ENCODE measurements around the gene MAP6.

Gene MAP6

GRCh38 chr11:75667255-75667830 lies 1.5 kb downstream of the MAP6 start:
- in situ Hi-C loops (cut with MboI; ENCODE audit: low sequenced_read_pairs), result no loop called here

GRCh38 chr11:75665990-75666389 lies 2.8 kb downstream of the MAP6 start:
- in situ Hi-C loops (cut with MboI; ENCODE audit: low sequenced_read_pairs), result no loop called here

GRCh38 chr11:75665126-75665525 lies 3.7 kb downstream of the MAP6 start:
- in situ Hi-C loops (cut with MboI; ENCODE audit: low sequenced_read_pairs), result no loop called here

- in situ Hi-C loops (cut with MboI; ENCODE audit: low sequenced_read_pairs), result no loop called here
These were observed 4.4 kb downstream of the MAP6 start for GRCh38 chr11:75664389-75664788.

- in situ Hi-C loops (cut with MboI; ENCODE audit: low sequenced_read_pairs), result no loop called here
These were observed 5.0 kb downstream of the MAP6 start for GRCh38 chr11:75663808-75664207.

- in situ Hi-C loops (cut with MboI; ENCODE audit: low sequenced_read_pairs), result no loop called here
These were observed 9.0 kb downstream of the MAP6 start for GRCh38 chr11:75659836-75660235.

- in situ Hi-C loops (cut with MboI; ENCODE audit: low sequenced_read_pairs), result no loop called here
These were observed 12.7 kb downstream of the MAP6 start for GRCh38 chr11:75656044-75656727.

GRCh38 chr11:75655605-75656004 lies 13.2 kb downstream of the MAP6 start:
- in situ Hi-C loops (cut with MboI; ENCODE audit: low sequenced_read_pairs), result no loop called here

GRCh38 chr11:75654314-75654713 lies 14.5 kb downstream of the MAP6 start:
- in situ Hi-C loops (cut with MboI; ENCODE audit: low sequenced_read_pairs), result no loop called here

GRCh38 chr11:75653532-75653931 lies 15.3 kb downstream of the MAP6 start:
- in situ Hi-C loops (cut with MboI; ENCODE audit: low sequenced_read_pairs), result no loop called here

GRCh38 chr11:75652936-75653335 lies 15.9 kb downstream of the MAP6 start:
- in situ Hi-C loops (cut with MboI; ENCODE audit: low sequenced_read_pairs), result no loop called here

GRCh38 chr11:75651218-75651617 lies 17.6 kb downstream of the MAP6 start:
- in situ Hi-C loops (cut with MboI; ENCODE audit: low sequenced_read_pairs), result no loop called here

GRCh38 chr11:75650167-75650723 lies 18.6 kb downstream of the MAP6 start:
- in situ Hi-C loops (cut with MboI; ENCODE audit: low sequenced_read_pairs), result no loop called here

- in situ Hi-C loops (cut with MboI; ENCODE audit: low sequenced_read_pairs), result no loop called here
These were observed 23.9 kb downstream of the MAP6 start for GRCh38 chr11:75644946-75645345.

- in situ Hi-C loops (cut with MboI; ENCODE audit: low sequenced_read_pairs), result no loop called here
These were observed 24.5 kb downstream of the MAP6 start for GRCh38 chr11:75644370-75644769.

- in situ Hi-C loops (cut with MboI; ENCODE audit: low sequenced_read_pairs), result no loop called here
These were observed 26.3 kb downstream of the MAP6 start for GRCh38 chr11:75642402-75643113.

- in situ Hi-C loops (cut with MboI; ENCODE audit: low sequenced_read_pairs), result no loop called here
These were observed 29.1 kb downstream of the MAP6 start for GRCh38 chr11:75639762-75640181.

GRCh38 chr11:75637998-75638397 lies 30.8 kb downstream of the MAP6 start:
- in situ Hi-C loops (cut with MboI; ENCODE audit: low sequenced_read_pairs), result no loop called here

GRCh38 chr11:75635066-75635862 lies 33.6 kb downstream of the MAP6 start:
- in situ Hi-C loops (cut with MboI; ENCODE audit: low sequenced_read_pairs), result no loop called here

GRCh38 chr11:75633409-75634066 lies 35.3 kb downstream of the MAP6 start:
- in situ Hi-C loops (cut with MboI; ENCODE audit: low sequenced_read_pairs), result no loop called here

GRCh38 chr11:75632962-75633361 lies 35.9 kb downstream of the MAP6 start:
- in situ Hi-C loops (cut with MboI; ENCODE audit: low sequenced_read_pairs), result no loop called here
